Measurements from ENCODE around the gene UBR2.

The UBR2 gene

DNA sequence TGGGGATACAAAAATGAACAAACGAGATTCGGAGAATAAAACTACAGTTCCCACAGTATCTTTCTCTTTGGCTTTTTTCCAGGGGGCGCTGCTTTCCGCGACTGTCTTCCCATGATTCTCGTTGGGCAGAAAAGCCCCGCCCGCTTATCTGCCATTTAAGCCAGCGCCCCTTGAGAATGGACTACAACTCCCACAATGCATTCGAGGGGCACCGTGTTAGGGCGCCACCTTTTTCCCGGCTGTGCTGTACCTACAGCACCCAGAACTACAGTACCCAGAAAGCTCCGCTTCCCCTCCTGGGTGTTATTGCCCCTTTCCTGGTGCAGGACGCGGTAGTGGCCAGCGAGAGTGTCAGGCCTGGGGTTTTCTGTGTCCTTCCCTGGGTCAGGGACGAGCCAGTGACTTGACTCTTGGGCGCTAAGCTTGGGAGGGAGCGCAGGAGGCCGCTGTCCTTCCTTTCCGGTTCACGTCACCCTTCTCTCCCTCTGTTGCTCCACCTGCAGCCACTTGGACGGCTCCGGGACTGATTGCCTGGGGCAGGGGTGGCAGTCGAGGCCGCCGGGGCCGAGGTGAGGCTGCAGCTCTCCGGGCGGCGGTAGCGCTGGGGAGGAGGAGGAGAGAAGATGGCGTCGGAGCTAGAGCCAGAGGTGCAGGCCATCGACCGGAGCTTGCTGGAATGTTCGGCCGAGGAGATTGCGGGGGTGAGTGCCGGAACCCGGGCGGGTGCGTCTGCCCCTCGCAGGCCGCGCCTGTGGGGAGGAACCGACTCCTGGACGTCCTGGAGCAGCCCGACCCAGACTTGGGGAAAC, at the start of gene UBR2:
Gene UBR2, plus strand, starts transcription at position 333 of the 809 bp plus-strand sequence. Its CDS starts 291 bp downstream, at position 624.
- peak; percentile 97 for DNase-seq (ENCODE audit: low spot score)

DNA sequence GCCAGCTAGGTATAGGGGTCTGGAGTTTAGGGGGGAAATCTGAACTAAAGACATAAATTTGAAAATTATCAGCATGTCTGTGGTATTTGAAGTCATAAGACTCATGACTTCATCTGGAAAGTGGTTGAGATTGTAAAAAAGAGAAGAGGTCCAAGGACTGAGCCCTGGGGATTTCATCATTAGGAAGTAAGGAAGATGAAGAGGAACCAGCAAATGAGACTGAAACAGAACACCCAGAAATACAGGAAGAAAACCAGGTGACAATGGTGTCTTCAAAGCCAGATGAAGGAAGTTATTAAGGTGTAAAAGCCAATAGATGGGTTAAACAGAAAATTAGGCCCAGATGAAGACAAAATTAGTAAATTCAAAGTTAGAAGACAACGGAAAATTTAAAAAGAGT, 49.1 kb upstream of the UBR2 start:
- DNase-seq (ENCODE audit: low spot score), result no peak

DNA sequence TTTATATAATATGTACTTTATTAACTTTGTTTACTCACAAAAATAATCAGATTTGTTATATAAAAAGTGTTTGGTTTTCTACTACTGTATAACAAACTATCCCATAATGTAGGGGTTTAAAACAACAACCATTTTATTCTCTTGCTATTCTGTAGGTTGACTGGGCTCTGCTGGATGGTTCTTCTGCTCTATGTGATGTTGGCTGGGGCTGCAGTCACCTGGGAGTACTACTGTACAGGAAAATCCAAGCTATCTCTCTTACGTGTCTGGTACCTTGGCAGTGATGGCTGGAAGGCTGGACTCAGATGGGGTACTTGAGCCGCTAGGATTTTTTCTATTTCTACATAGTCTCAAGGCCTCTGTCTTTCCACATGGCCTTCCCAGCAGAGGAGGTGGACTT, 44.0 kb upstream of the UBR2 start:
- DNase-seq (ENCODE audit: low spot score), result no peak

DNA sequence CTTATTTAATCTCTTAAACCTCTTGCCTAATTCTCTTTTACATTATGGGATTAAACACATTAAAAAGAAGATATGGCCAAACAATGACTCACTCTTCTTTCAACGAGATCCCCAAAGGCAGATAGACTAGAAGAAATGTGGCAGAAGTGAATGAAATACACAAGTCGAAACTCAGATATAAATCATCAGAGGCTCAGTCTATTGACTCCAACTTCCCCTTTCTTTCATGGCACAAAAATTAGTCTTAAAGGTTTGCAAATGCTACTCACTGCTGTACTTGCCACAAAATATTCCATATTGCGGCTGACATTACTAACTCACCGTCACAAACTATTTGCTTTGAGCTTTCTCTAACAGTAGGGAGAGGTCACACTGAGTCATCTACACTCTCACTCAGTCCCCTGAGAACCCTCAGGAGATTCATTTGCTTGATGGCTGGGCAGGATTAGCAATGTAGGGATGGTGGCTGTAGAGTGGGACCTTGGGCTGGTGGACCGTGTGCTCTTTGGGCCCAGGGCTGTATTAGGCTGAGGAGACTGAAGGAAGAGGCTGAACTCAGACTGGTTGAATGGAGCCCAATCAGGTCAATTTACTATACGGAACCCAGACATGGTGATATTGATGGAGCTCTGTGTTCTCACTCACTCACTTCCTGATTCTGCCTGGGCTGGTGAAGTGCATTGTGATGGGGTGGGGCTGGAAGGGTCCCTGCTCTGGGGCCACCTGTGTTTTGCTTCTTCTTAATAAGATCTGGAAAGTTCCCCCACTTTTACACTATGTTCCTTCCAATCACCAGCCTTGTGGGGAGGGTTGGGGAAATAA, 42.8 kb upstream of the UBR2 start:
- no peak for DNase-seq (ENCODE audit: low spot score)

DNA sequence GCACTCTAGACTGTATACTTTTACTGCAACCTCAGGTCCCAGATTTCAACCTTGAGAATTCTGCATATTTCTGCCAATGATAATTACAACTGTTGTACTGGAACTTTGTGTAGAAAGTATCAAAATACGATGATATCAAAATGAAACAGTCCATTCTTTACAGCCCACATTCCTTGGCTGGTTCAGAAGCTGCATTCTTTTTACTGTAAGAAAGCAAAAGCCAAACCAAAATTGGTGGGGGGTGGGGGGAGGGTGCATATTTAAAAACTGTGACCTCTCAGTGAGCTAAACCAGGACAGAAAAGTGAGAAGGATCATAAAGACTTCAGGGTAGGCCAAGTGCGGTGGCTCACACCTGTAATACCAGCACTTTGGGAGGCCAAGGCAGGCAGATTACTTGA, 41.8 kb upstream of the UBR2 start:
- no peak for DNase-seq (ENCODE audit: low spot score)

GRCh38 chr6:42522942-42523814, 40.7 kb upstream of the UBR2 start:
- DNase-seq (ENCODE audit: low spot score), result no peak

GRCh38 chr6:42525206-42525605, 38.6 kb upstream of the UBR2 start:
- DNase-seq (ENCODE audit: low spot score), result no peak

GRCh38 chr6:42526616-42527015, 37.2 kb upstream of the UBR2 start:
- DNase-seq (ENCODE audit: low spot score), result no peak

- no peak for DNase-seq (ENCODE audit: low spot score)
Observed at GRCh38 chr6:42527204-42527603, 36.6 kb upstream of the UBR2 start.

- no peak for DNase-seq (ENCODE audit: low spot score)
Observed at GRCh38 chr6:42530296-42530695, 33.5 kb upstream of the UBR2 start.

GRCh38 chr6:42530751-42531150, 33.1 kb upstream of the UBR2 start:
- DNase-seq (ENCODE audit: low spot score), result no peak

- DNase-seq (ENCODE audit: low spot score), result peak; percentile 48
Observed at GRCh38 chr6:42532038-42532669, 31.7 kb upstream of the UBR2 start.

- no peak for DNase-seq (ENCODE audit: low spot score)
Observed at GRCh38 chr6:42533794-42534193, 30.0 kb upstream of the UBR2 start.

DNA sequence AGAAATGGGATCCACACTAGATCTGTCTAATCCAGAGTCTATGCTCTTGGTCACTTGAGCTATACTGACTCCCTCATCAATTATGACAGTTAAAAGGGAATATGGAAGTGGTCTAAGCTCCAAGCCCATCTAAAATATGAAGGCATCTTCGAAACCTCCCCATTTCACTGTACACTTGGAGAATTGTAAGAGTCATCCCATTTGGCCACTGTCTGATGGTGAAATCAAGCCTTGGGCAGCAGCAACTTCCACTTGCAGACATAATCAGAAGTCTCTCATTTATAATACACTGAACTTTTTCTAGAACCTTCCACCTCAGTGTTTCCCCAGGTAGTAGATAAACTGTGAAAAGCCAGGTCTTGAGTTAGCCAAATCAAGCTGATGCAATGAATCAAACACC, 26.3 kb upstream of the UBR2 start:
- DNase-seq (ENCODE audit: low spot score), result no peak

DNA sequence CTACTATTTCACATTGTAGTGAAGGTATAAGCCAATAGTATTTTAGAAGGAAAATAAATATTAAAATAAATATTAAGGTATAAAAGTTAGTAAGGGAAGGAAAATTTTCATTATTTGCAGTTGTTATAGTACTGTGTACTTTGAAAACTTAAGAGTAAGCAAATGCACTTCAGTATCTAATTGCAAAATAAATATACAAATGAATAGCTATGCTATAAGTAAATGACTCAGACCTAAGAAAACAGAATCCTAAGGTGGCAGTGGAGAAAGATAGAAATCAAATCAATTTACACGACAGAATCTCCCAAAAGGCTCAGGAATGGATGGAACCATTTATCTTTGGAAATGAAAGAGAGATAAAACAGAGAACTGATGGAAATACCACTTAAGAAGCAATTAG, 24.7 kb upstream of the UBR2 start:
- no peak for DNase-seq (ENCODE audit: low spot score)

DNA sequence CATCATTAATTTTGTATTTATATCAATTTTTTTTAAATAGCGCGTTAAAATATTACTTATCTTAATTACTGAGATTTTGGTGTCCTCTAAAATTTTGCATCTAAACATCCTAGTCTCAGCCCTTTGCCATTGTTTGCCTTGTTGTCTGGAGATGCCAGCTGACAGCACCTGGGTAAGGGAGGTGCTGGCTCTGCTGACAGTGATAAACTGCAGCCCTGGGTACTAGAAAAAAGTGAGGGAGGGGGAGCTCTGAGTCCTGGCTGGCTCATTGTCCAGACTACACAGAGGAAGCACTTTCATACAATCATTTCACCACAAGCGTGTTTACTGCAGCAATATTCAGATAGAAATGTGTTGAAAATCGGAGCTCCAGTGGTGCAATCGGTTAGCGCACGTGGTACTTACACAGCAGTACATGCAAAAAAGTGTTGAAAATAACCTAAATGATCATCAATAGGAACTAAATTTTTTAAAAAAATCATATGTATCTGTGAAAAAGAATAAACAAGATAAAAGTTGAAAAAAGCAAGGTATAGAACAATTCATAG, 18.5 kb upstream of the UBR2 start:
- DNase-seq (ENCODE audit: low spot score), result no peak

- peak; percentile 84 for DNase-seq (ENCODE audit: low spot score)
Observed at GRCh38 chr6:42547407-42548329, 16.2 kb upstream of the UBR2 start.

DNA sequence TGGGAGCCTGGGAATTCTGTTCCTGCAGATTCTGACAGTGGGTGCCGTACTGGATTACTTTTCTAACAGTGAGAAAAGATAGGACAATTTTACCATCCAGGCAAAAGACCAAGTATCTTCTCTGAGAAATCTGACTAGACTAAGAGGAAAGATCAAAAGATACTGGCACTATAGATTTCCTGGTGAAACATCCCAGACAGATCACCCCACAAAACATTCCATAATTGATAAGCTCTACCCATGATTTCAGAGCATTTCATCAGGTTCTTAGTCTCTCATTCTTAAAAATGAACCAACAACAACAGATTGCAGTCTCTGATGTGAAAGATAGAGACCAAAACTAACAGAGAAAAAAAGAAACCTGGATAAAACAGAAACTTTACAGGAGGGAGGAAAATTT, 13.6 kb upstream of the UBR2 start:
- DNase-seq (ENCODE audit: low spot score), result no peak

- no peak for DNase-seq (ENCODE audit: low spot score)
Observed at GRCh38 chr6:42551217-42551616, 12.6 kb upstream of the UBR2 start.

DNA sequence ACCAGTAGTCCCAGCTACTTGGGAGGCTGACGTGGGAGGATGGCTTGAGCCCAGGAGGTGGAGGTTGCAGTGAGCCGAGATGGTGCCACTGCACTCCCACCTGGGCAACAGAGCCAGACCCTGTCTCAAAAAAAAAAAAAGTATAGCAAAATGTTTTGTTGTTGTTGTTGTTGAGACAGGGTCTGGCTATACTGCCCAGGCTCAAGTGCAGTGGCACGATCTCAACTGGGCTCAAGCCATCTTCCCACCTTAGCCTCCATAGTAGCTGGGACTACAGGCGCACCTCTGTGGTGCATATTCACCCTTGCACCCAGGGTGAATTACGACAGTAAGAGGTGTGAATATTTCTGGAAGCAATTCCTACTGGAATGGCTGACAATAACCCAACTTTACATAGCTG, 11.4 kb upstream of the UBR2 start:
- no peak for DNase-seq (ENCODE audit: low spot score)
